ENCODE data around the gene DDX39B.

Gene DDX39B

GRCh38 chr6:31575952-31576685 is 34.3 kb upstream of the DDX39B start:
- DNase-seq (ENCODE audit: low spot score), result no peak

GRCh38 chr6:31575335-31575901 is 33.6 kb upstream of the DDX39B start, which contains the start of gene TNF:
TSS of gene TNF (plus strand) at chr6:31575565. CDS start at chr6:31575742, 177 bp downstream.
- peak; percentile 91 for DNase-seq (ENCODE audit: low spot score)

GRCh38 chr6:31574106-31575061 is 32.6 kb upstream of the DDX39B start:
- DNase-seq (ENCODE audit: low spot score), result no peak

- DNase-seq (ENCODE audit: low spot score), result no peak
Observed at GRCh38 chr6:31573239-31574105, 31.7 kb upstream of the DDX39B start.

GRCh38 chr6:31572041-31572911 is 30.5 kb upstream of the DDX39B start, which contains the start of gene LTA:
TSS of gene LTA (plus strand) at chr6:31572289. CDS start at chr6:31572743, 454 bp downstream.
- peak; percentile 89 for DNase-seq (ENCODE audit: low spot score)

- no peak for DNase-seq (ENCODE audit: low spot score)
Observed at GRCh38 chr6:31569861-31570536, 28.2 kb upstream of the DDX39B start.

GRCh38 chr6:31568537-31568961 is 26.7 kb upstream of the DDX39B start:
- peak; percentile 83 for DNase-seq (ENCODE audit: low spot score)

GRCh38 chr6:31567531-31568370 is 25.9 kb upstream of the DDX39B start:
- peak; percentile 34 for DNase-seq (ENCODE audit: low spot score)

GRCh38 chr6:31560697-31561058 is 18.9 kb upstream of the DDX39B start:
- DNase-seq (ENCODE audit: low spot score), result no peak

- peak; percentile 63 for DNase-seq (ENCODE audit: low spot score)
Observed at GRCh38 chr6:31559958-31560696, 18.3 kb upstream of the DDX39B start.

GRCh38 chr6:31559606-31559957 is 17.8 kb upstream of the DDX39B start:
- no peak for DNase-seq (ENCODE audit: low spot score)

GRCh38 chr6:31558631-31559500 is 17.1 kb upstream of the DDX39B start:
- peak; percentile 71 for DNase-seq (ENCODE audit: low spot score)

GRCh38 chr6:31558318-31558625 is 16.5 kb upstream of the DDX39B start:
- no peak for DNase-seq (ENCODE audit: low spot score)

GRCh38 chr6:31557443-31558317 is 15.9 kb upstream of the DDX39B start:
- DNase-seq (ENCODE audit: low spot score), result no peak

- no peak for DNase-seq (ENCODE audit: low spot score)
Observed at GRCh38 chr6:31556307-31556706, 14.5 kb upstream of the DDX39B start.

- peak; percentile 78 for DNase-seq (ENCODE audit: low spot score)
Observed at GRCh38 chr6:31551371-31551770, 9.6 kb upstream of the DDX39B start.

- no peak for DNase-seq (ENCODE audit: low spot score)
Observed at GRCh38 chr6:31548544-31548873, 6.7 kb upstream of the DDX39B start.

All from CD4-positive, alpha-beta T cell treated with Interleukin-2 at 100 ng/mL for 4 hours (primary cell).